ENCODE measurements around the gene SARDH. TPM values are rescaled to one million over a fixed set of nuclear protein-coding genes. Genes with fewer than 3 reads are reported as not detected.

SARDH gene
- total and polyA plus RNA-seq, 2 donors (not counting 1 experiment from before 2014, with no cell fraction given): 0.03 to 0.07 TPM

DNA sequence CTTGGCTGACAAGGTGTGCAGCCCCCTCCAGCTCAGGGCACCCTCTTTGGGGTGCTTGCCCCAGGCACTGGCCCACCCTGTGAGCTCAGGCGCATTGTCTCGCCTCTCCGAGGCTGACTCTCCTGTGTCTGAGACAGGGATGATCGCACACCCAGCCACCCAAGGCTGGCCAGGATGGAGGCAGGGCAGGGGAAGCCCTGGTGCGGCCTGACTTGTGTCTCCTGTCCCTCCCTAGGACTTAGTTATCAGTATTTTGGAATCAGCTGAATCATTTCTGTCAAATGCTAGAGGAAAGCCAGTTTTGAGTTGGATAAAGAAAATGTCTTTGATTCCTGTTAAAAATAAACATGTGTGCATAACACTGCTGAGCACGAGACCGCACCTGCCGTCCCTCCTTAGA lies 104.5 kb downstream of the SARDH start:
- H3K9me3 Mint-ChIP-seq (ENCODE audit: insufficient read depth): no peaks in the 10 kb centered on the region
- no peak for TF ChIP-seq EZH2 (IDR thresholded peaks at IDR 0.05; ENCODE audit: borderline replicate concordance, insufficient read depth, low read depth, low read length, poor library complexity, severe bottlenecking)
- intact Hi-C loops (cut with micrococcal nuclease): no loop called here
- DNase-seq (no peak), ATAC-seq (ENCODE audit: low read depth) (no peak)
- no peaks in the 10 kb centered on the region for H3K4me1 Mint-ChIP-seq
- no peak overlapping the region for H3K27ac Mint-ChIP-seq
- Histone ChIP-seq H3K9ac (ENCODE audit: low read length) (no peak overlapping the region), H4K20me1 (ENCODE audit: control insufficient read depth, insufficient read depth, low read length, poor library complexity, severe bottlenecking) (no peaks in the 10 kb centered on the region), H3K36me3 (replicated peaks in 1 of 2; ENCODE audit: control extremely low read depth in 1 of 2, control insufficient read depth in 1 of 2, extremely low read depth in 1 of 2, insufficient read depth in 2 of 2, low read length in 1 of 2) (no peaks in the 10 kb centered on the region), H3K27ac (ENCODE audit: low read length in 2 of 2) (no peak overlapping the region), H3K4me3 (ENCODE audit: control extremely low read depth in 1 of 5, extremely low read depth in 1 of 5, insufficient read depth in 1 of 5, low read depth in 2 of 5, low read length in 4 of 5) (no peak overlapping the region), H3K79me2 (ENCODE audit: control insufficient read depth, insufficient read depth, low read length) (no peaks in the 10 kb centered on the region), H3K27me3 (replicated peaks in 1 of 4; ENCODE audit: control extremely low read depth in 1 of 4, control insufficient read depth in 3 of 4, insufficient read depth in 4 of 4, low read length in 3 of 4) (peaks cover 0 to 8% (median 0%) of the 10 kb centered on the region in 4 experiments), H2AFZ (ENCODE audit: insufficient read depth, low read depth, low read length, poor library complexity, severe bottlenecking) (no peak overlapping the region), H3K4me2 (replicated peaks; ENCODE audit: low read depth, low read length, poor library complexity, severe bottlenecking) (no peak overlapping the region), H3K4me1 (ENCODE audit: control insufficient read depth in 2 of 2, insufficient read depth in 2 of 2, low read length in 2 of 2) (no peaks in the 10 kb centered on the region), H3K9me3 (ENCODE audit: control extremely low read depth in 1 of 3, control insufficient read depth in 2 of 3, insufficient read depth in 1 of 3, low read length in 2 of 3) (no peaks in the 10 kb centered on the region)
- H3K4me3 Mint-ChIP-seq: no peak overlapping the region
- 59% methylated on average over 7 of the region's 8 CpGs for WGBS (ENCODE audit: insufficient coverage)
- ChIA-PET POLR2A (no interaction called here), CTCF (no interaction called here)
- peaks cover 17% of the 10 kb centered on the region for H3K27me3 Mint-ChIP-seq

DNA sequence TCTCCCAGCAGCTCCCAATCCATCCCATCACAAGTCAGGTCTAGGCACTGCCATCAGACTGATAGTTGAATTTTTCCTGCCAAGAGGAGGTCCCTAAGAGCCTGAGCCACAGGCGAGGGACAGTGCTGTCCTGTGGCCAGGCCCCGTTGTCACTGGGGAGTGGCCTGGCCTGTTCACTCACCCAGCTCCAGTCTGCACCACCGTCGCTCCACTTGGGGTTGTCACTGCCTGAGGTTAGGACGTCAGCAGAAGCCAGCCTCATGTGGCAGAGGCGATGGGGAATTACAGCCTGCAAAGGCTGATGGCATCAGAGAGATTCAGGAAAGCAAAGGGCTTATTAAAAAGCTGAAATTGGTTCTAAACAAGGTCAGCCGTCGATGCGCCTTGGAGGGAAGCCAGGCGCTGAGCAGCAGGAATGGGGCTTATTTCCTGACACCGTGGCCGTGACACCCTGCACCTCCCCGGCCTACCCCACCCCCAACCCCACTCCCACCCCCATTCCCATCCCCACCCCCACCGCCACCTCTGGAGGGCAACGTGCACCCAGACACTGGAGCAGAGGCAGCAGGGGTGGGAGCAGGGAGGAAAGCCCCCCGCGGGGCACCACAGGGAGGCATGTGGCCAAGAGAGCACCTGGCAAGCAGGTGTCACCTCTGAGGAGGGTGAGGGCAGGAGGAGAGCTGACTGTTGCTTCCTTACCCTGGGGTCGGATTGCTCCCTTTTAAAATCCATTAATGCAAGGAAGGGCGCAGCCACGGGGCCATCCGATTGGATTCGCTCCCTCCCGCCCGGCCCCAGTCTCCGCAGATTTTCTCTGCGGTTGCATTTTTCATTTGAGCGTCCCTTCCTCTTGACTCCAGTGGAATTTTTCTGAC lies 105.1 kb downstream of the SARDH start:
- ATAC-seq (ENCODE audit: low read depth): no peak
- WGBS (ENCODE audit: insufficient coverage): 75% methylated on average over 20 of the region's 27 CpGs
- Histone ChIP-seq H3K79me2 (ENCODE audit: control insufficient read depth, insufficient read depth, low read length) (no peaks in the 10 kb centered on the region), H4K20me1 (ENCODE audit: control insufficient read depth, insufficient read depth, low read length, poor library complexity, severe bottlenecking) (no peaks in the 10 kb centered on the region), H3K4me1 (ENCODE audit: control insufficient read depth in 2 of 2, insufficient read depth in 2 of 2, low read length in 2 of 2) (no peaks in the 10 kb centered on the region), H3K27ac (ENCODE audit: low read length in 2 of 2) (no peak overlapping the region), H3K4me2 (replicated peaks; ENCODE audit: low read depth, low read length, poor library complexity, severe bottlenecking) (no peak overlapping the region), H3K9me3 (ENCODE audit: control extremely low read depth in 1 of 3, control insufficient read depth in 2 of 3, insufficient read depth in 1 of 3, low read length in 2 of 3) (no peaks in the 10 kb centered on the region), H2AFZ (ENCODE audit: insufficient read depth, low read depth, low read length, poor library complexity, severe bottlenecking) (no peak overlapping the region), H3K4me3 (ENCODE audit: control extremely low read depth in 1 of 5, extremely low read depth in 1 of 5, insufficient read depth in 1 of 5, low read depth in 2 of 5, low read length in 4 of 5) (no peak overlapping the region), H3K9ac (ENCODE audit: low read length) (no peak overlapping the region), H3K27me3 (replicated peaks in 1 of 4; ENCODE audit: control extremely low read depth in 1 of 4, control insufficient read depth in 3 of 4, insufficient read depth in 4 of 4, low read length in 3 of 4) (peaks cover 0 to 8% (median 0%) of the 10 kb centered on the region in 4 experiments), H3K36me3 (replicated peaks in 1 of 2; ENCODE audit: control extremely low read depth in 1 of 2, control insufficient read depth in 1 of 2, extremely low read depth in 1 of 2, insufficient read depth in 2 of 2, low read length in 1 of 2) (no peaks in the 10 kb centered on the region)
- ChIA-PET POLR2A (no interaction called here), CTCF (no interaction called here)
- H3K27me3 Mint-ChIP-seq: peaks cover 18% of the 10 kb centered on the region
- intact Hi-C loops (cut with micrococcal nuclease): no loop called here
- no peak for TF ChIP-seq EZH2 (IDR thresholded peaks at IDR 0.05; ENCODE audit: borderline replicate concordance, insufficient read depth, low read depth, low read length, poor library complexity, severe bottlenecking)
- TF ChIP-seq, protein P1, sequence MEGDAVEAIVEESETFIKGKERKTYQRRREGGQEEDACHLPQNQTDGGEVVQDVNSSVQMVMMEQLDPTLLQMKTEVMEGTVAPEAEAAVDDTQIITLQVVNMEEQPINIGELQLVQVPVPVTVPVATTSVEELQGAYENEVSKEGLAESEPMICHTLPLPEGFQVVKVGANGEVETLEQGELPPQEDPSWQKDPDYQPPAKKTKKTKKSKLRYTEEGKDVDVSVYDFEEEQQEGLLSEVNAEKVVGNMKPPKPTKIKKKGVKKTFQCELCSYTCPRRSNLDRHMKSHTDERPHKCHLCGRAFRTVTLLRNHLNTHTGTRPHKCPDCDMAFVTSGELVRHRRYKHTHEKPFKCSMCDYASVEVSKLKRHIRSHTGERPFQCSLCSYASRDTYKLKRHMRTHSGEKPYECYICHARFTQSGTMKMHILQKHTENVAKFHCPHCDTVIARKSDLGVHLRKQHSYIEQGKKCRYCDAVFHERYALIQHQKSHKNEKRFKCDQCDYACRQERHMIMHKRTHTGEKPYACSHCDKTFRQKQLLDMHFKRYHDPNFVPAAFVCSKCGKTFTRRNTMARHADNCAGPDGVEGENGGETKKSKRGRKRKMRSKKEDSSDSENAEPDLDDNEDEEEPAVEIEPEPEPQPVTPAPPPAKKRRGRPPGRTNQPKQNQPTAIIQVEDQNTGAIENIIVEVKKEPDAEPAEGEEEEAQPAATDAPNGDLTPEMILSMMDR (IDR thresholded peaks at IDR 0.05): no peak
- H3K4me3 Mint-ChIP-seq: no peak overlapping the region
- no peaks in the 10 kb centered on the region for H3K4me1 Mint-ChIP-seq
- no peaks in the 10 kb centered on the region for H3K9me3 Mint-ChIP-seq (ENCODE audit: insufficient read depth)
- H3K27ac Mint-ChIP-seq: no peak overlapping the region
- no peak for DNase-seq
